ENCODE results near the gene PSEN2. TPM values are rescaled to one million over a fixed set of nuclear protein-coding genes. Genes with fewer than 3 reads are reported as not detected.

Gene PSEN2
- total and polyA plus RNA-seq, 2 of the 8 experiments (the other 6 are each of a cell fraction or from before 2014, with no cell fraction given): 22.9 to 29.0 TPM

DNA sequence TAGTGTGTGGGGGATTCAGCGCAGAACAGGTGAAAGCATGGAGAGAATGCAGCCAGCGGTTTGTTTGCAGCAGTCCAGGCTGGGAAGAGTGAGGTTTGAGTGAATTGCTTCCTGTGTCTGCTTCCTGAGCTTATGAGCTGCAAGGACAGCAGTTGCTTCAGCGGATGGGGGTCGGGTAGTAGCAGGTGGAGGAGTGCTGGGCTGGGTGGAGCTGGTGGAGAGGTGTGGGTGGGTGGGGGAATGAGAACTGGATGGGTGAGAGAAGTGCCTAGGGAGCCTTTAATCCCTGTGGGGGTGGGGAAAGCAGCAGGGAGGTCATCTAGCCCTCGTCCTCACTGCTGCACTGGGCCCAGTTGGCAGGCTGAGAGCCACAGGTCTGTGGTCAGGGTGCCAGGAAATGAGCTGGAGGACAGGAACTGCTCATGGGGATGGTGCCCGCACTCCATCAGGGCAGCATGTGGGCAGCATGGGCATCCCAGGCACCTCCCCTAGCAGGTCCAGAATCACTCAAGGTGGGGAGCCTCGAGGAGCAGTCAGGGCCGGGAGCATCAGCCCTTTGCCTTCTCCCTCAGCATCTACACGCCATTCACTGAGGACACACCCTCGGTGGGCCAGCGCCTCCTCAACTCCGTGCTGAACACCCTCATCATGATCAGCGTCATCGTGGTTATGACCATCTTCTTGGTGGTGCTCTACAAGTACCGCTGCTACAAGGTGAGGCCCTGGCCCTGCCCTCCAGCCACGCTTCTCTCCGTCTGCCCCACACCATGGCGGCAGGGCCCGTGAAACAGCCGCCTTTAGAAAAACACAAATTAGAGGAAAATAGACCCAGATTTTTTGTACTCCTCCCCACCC lies 14.8 kb downstream of the PSEN2 start (continued):
- TF ChIP-seq, protein P1, sequence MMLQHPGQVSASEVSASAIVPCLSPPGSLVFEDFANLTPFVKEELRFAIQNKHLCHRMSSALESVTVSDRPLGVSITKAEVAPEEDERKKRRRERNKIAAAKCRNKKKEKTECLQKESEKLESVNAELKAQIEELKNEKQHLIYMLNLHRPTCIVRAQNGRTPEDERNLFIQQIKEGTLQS (IDR thresholded peaks at IDR 0.05; ENCODE audit: insufficient read depth, low read depth, low read length): no peak
- TF ChIP-seq BCL11A (IDR thresholded peaks at IDR 0.05; ENCODE audit: low read depth in 2 of 2, low read length in 2 of 2) (no peak), SP2 (IDR thresholded peaks at IDR 0.05; ENCODE audit: low read length) (no peak), CTBP2 (IDR thresholded peaks at IDR 0.05; ENCODE audit: borderline replicate concordance, insufficient read depth, insufficient read length, low read length) (no peak), TCF12 (IDR thresholded peaks at IDR 0.05; ENCODE audit: low read depth, low read length) (no peak), CBX5 (IDR thresholded peaks at IDR 0.05; ENCODE audit: low read depth, low read length) (no peak), BACH1 (IDR thresholded peaks at IDR 0.05; ENCODE audit: low read length) (no peak), RBBP5 (IDR thresholded peaks at IDR 0.05; ENCODE audit: borderline replicate concordance, low read depth, low read length) (no peak)
- TF ChIP-seq, protein P2, sequence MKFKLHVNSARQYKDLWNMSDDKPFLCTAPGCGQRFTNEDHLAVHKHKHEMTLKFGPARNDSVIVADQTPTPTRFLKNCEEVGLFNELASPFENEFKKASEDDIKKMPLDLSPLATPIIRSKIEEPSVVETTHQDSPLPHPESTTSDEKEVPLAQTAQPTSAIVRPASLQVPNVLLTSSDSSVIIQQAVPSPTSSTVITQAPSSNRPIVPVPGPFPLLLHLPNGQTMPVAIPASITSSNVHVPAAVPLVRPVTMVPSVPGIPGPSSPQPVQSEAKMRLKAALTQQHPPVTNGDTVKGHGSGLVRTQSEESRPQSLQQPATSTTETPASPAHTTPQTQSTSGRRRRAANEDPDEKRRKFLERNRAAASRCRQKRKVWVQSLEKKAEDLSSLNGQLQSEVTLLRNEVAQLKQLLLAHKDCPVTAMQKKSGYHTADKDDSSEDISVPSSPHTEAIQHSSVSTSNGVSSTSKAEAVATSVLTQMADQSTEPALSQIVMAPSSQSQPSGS (IDR thresholded peaks at IDR 0.05; ENCODE audit: low read length): no peak
